ENCODE measurements around the gene MAP2K5.

GRCh38 chr15:67504796-67505195 lies 37.7 kb upstream of the MAP2K5 start:
- TF ChIP-seq CTCF (IDR thresholded peaks at IDR 0.05): no peak
- no peak for TF ChIP-seq ZFX (IDR thresholded peaks at IDR 0.05; ENCODE audit: borderline replicate concordance)
